Naive B cell (primary cell): Measurements from ENCODE around the gene MAF. TPM values are rescaled to one million over a fixed set of nuclear protein-coding genes. Genes with fewer than 3 reads are reported as not detected.

Experiments used
- ATAC-seq, 2 donors: fragments of 150-1000 bp; cut with Tn5 transposase; 2 replicates each; pipeline ENCODE4 v1.10.0; 2021; ENCODE audit warnings: low read depth in 2 of 2, mild to moderate bottlenecking in 2 of 2, moderate library complexity in 2 of 2
- DNase-seq: peaks from one replicate; pipeline ENCODE4 v3.0.0; 2022
- H3K27ac Mint-ChIP-seq, 6 donors: one replicate each; pipeline ENCODE4 v1.8.0; 2020 to 2022; ENCODE audit warnings: mild to moderate bottlenecking in 6 of 6, mixed read lengths in 6 of 6, moderate library complexity in 5 of 6, inconsistent platforms in 2 of 6
- H3K27me3 Mint-ChIP-seq, 3 donors: one replicate each; pipeline ENCODE4 v1.8.0; 2021 to 2022; ENCODE audit warnings: mixed read lengths in 3 of 3, mild to moderate bottlenecking in 1 of 3
- H3K36me3 Mint-ChIP-seq, 2 donors: one replicate each; pipeline ENCODE4 v1.8.0; 2020 to 2022; ENCODE audit warnings: mixed read lengths in 2 of 2, inconsistent platforms in 1 of 2, mild to moderate bottlenecking in 1 of 2
- H3K4me1 Mint-ChIP-seq, 3 donors: one replicate each; pipeline ENCODE4 v1.8.0; 2020 to 2022; ENCODE audit warnings: mixed read lengths in 3 of 3, inconsistent platforms in 1 of 3, mild to moderate bottlenecking in 1 of 3, moderate library complexity in 1 of 3
- H3K4me3 Mint-ChIP-seq, 8 donors: one replicate each; pipeline ENCODE4 v1.8.0; 2020 to 2022; ENCODE audit warnings: mild to moderate bottlenecking in 8 of 8, mixed read lengths in 8 of 8, moderate library complexity in 8 of 8, inconsistent platforms in 2 of 8
- H3K9me3 Mint-ChIP-seq, 7 donors: one replicate each; pipeline ENCODE4 v1.8.0; 2020 to 2022; ENCODE audit warnings: mixed read lengths in 7 of 7, mild to moderate bottlenecking in 5 of 7, inconsistent platforms in 2 of 7, moderate library complexity in 1 of 7
- polyA plus RNA-seq, 6 donors: library from polyadenylated mRNA; unstranded; fragments of 300-500 nt; fragmentation: Illumina TruSeq; gene quantifications; one replicate each; pipeline ENCODE4 v1.2.3, GENCODE V29; 2021; ENCODE audit warnings: low read depth in 6 of 6

Gene MAF
- under 1 TPM in 1 of 6 donors, not detected in 5; 0.11 TPM for polyA plus RNA-seq

- ATAC-seq, result peak; percentile 82 to 84
- Mint-ChIP-seq H3K27ac (peak within 1 kb of the TSS; percentile 47 to 94 (median 86)), H3K9me3 (no peaks in the 10 kb centered on the region), H3K4me1 (peaks cover 22 to 31% (median 29%) of the 10 kb centered on the region in 3 donors), H3K36me3 (no peaks in the 10 kb centered on the region), H3K27me3 (peaks cover 46 to 73% (median 68%) of the 10 kb centered on the region in 3 donors), H3K4me3 (peak within 1 kb of the TSS; percentile 89 to 100 (median 95))
- DNase-seq, result peak; percentile 79
Measured at GRCh38 chr16:79600638-79601091, at the start of gene MAF. Gene MAF, minus strand, starts transcription at chr16:79600737. Its CDS starts 835 bp downstream, at chr16:79599902.

- no peak overlapping the region for H3K4me3 Mint-ChIP-seq
- H3K27me3 Mint-ChIP-seq, result peaks cover 0 to 10% (median 3%) of the 10 kb centered on the region in 3 donors
- no peak for ATAC-seq
- no peaks in the 10 kb centered on the region for H3K4me1 Mint-ChIP-seq
- no peaks in the 10 kb centered on the region for H3K36me3 Mint-ChIP-seq
- H3K27ac Mint-ChIP-seq, result no peak overlapping the region
- DNase-seq, result no peak
- peaks cover 0 to under 1% (median 0%) of the 10 kb centered on the region in 7 donors for H3K9me3 Mint-ChIP-seq
Measured at GRCh38 chr16:79648826-79649225, 48.3 kb upstream of the MAF start.

- Mint-ChIP-seq H3K4me3 (no peak overlapping the region), H3K4me1 (no peaks in the 10 kb centered on the region), H3K27ac (no peak overlapping the region), H3K9me3 (peaks cover 0 to 5% (median 0%) of the 10 kb centered on the region in 7 donors), H3K36me3 (no peaks in the 10 kb centered on the region), H3K27me3 (peaks cover 0 to 14% (median 9%) of the 10 kb centered on the region in 3 donors)
- no peak for DNase-seq
- no peak for ATAC-seq
Measured at GRCh38 chr16:79647586-79647985, 47.0 kb upstream of the MAF start.

GRCh38 chr16:79645701-79646100 lies 45.2 kb upstream of the MAF start:
- Mint-ChIP-seq H3K27ac (no peak overlapping the region), H3K27me3 (peaks cover 12 to 24% (median 22%) of the 10 kb centered on the region in 3 donors), H3K4me3 (no peak overlapping the region), H3K36me3 (no peaks in the 10 kb centered on the region), H3K4me1 (peaks cover 0 to 4% (median 0%) of the 10 kb centered on the region in 3 donors), H3K9me3 (peaks cover 0 to 5% (median 0%) of the 10 kb centered on the region in 7 donors)
- DNase-seq, result no peak
- no peak for ATAC-seq

- ATAC-seq (no peak), DNase-seq (no peak)
- peaks cover 0 to 4% (median 0%) of the 10 kb centered on the region in 3 donors for H3K4me1 Mint-ChIP-seq
- peaks cover 12 to 25% (median 24%) of the 10 kb centered on the region in 3 donors for H3K27me3 Mint-ChIP-seq
- no peak overlapping the region for H3K27ac Mint-ChIP-seq
- H3K4me3 Mint-ChIP-seq, result no peak overlapping the region
- H3K36me3 Mint-ChIP-seq, result no peaks in the 10 kb centered on the region
- H3K9me3 Mint-ChIP-seq, result peaks cover 0 to 5% (median 0%) of the 10 kb centered on the region in 7 donors
Measured at GRCh38 chr16:79644971-79645667, 44.6 kb upstream of the MAF start.

GRCh38 chr16:79642652-79643051 lies 42.1 kb upstream of the MAF start:
- H3K36me3 Mint-ChIP-seq, result no peaks in the 10 kb centered on the region
- H3K4me1 Mint-ChIP-seq, result peaks cover 0 to 4% (median 0%) of the 10 kb centered on the region in 3 donors
- ATAC-seq (no peak), DNase-seq (no peak)
- peaks cover 12 to 24% (median 19%) of the 10 kb centered on the region in 3 donors for H3K27me3 Mint-ChIP-seq
- H3K4me3 Mint-ChIP-seq, result no peak overlapping the region
- peaks cover 0 to 5% (median 0%) of the 10 kb centered on the region in 7 donors for H3K9me3 Mint-ChIP-seq
- H3K27ac Mint-ChIP-seq, result no peak overlapping the region

- peaks cover 12 to 24% (median 15%) of the 10 kb centered on the region in 3 donors for H3K27me3 Mint-ChIP-seq
- peaks cover 0 to 5% (median 0%) of the 10 kb centered on the region in 7 donors for H3K9me3 Mint-ChIP-seq
- peaks cover 0 to 4% (median 0%) of the 10 kb centered on the region in 3 donors for H3K4me1 Mint-ChIP-seq
- no peak for ATAC-seq
- H3K27ac Mint-ChIP-seq, result no peak overlapping the region
- no peak for DNase-seq
- no peak overlapping the region for H3K4me3 Mint-ChIP-seq
- no peaks in the 10 kb centered on the region for H3K36me3 Mint-ChIP-seq
Measured at GRCh38 chr16:79640513-79641360, 40.2 kb upstream of the MAF start.

GRCh38 chr16:79639576-79640311 lies 39.2 kb upstream of the MAF start:
- no peak for ATAC-seq

GRCh38 chr16:79638386-79638785 lies 37.8 kb upstream of the MAF start:
- Mint-ChIP-seq H3K27ac (peak overlapping the region in 1 of 6 donors; percentile 11), H3K36me3 (no peaks in the 10 kb centered on the region), H3K27me3 (peaks cover 11 to 24% (median 12%) of the 10 kb centered on the region in 3 donors), H3K4me1 (peaks cover 0 to 4% (median 0%) of the 10 kb centered on the region in 3 donors), H3K4me3 (no peak overlapping the region), H3K9me3 (no peaks in the 10 kb centered on the region)
- DNase-seq (no peak), ATAC-seq (no peak)

More at GRCh38 chr16:79639576-79640311, 39.2 kb upstream of the MAF start:
- Mint-ChIP-seq H3K9me3 (peaks cover 0 to 5% (median 0%) of the 10 kb centered on the region in 7 donors), H3K4me1 (peaks cover 0 to 4% (median 0%) of the 10 kb centered on the region in 3 donors), H3K27me3 (peaks cover 12 to 29% (median 15%) of the 10 kb centered on the region in 3 donors), H3K36me3 (no peaks in the 10 kb centered on the region), H3K4me3 (no peak overlapping the region), H3K27ac (no peak overlapping the region)
- DNase-seq, result no peak

- Mint-ChIP-seq H3K27ac (no peak overlapping the region), H3K4me3 (no peak overlapping the region), H3K36me3 (no peaks in the 10 kb centered on the region), H3K27me3 (peaks cover 0 to 12% (median 8%) of the 10 kb centered on the region in 3 donors), H3K9me3 (no peaks in the 10 kb centered on the region), H3K4me1 (no peaks in the 10 kb centered on the region)
- ATAC-seq (no peak), DNase-seq (no peak)
Measured at GRCh38 chr16:79635488-79635887, 35.0 kb upstream of the MAF start.

- H3K36me3 Mint-ChIP-seq, result no peaks in the 10 kb centered on the region
Measured at GRCh38 chr16:79634298-79634697, 33.8 kb upstream of the MAF start.

GRCh38 chr16:79632289-79632688 lies 31.8 kb upstream of the MAF start:
- H3K4me1 Mint-ChIP-seq, result peaks cover 0 to 5% (median 0%) of the 10 kb centered on the region in 3 donors
- DNase-seq, result no peak
- H3K4me3 Mint-ChIP-seq, result no peak overlapping the region
- ATAC-seq, result no peak
- H3K27me3 Mint-ChIP-seq, result peaks cover 5 to 22% (median 8%) of the 10 kb centered on the region in 3 donors
- peaks cover 0 to 8% (median 0%) of the 10 kb centered on the region in 7 donors for H3K9me3 Mint-ChIP-seq
- H3K36me3 Mint-ChIP-seq, result no peaks in the 10 kb centered on the region
- H3K27ac Mint-ChIP-seq, result no peak overlapping the region

More at GRCh38 chr16:79634298-79634697, 33.8 kb upstream of the MAF start:
- no peak for ATAC-seq
- Mint-ChIP-seq H3K4me1 (no peaks in the 10 kb centered on the region), H3K27ac (no peak overlapping the region), H3K4me3 (no peak overlapping the region), H3K9me3 (peaks cover 0 to 7% (median 0%) of the 10 kb centered on the region in 7 donors), H3K27me3 (peaks cover 0 to 16% (median 8%) of the 10 kb centered on the region in 3 donors)
- no peak for DNase-seq

- peaks cover 11 to 30% (median 15%) of the 10 kb centered on the region in 3 donors for H3K27me3 Mint-ChIP-seq
- H3K27ac Mint-ChIP-seq, result no peak overlapping the region
- no peak overlapping the region for H3K4me3 Mint-ChIP-seq
- DNase-seq, result no peak
- H3K9me3 Mint-ChIP-seq, result peaks cover 0 to 8% (median 0%) of the 10 kb centered on the region in 7 donors
- H3K36me3 Mint-ChIP-seq, result no peaks in the 10 kb centered on the region
- no peak for ATAC-seq
- H3K4me1 Mint-ChIP-seq, result peaks cover 0 to 5% (median 0%) of the 10 kb centered on the region in 3 donors
Measured at GRCh38 chr16:79628988-79629387, 28.5 kb upstream of the MAF start.
